Mammary epithelial cell (primary cell): ENCODE data around the gene ISCU.

ENCODE experiments used
- EZH2 ChIP-seq: IDR thresholded peaks from 2 replicates; pipeline ENCODE4 v1.6.1; 2012; ENCODE audit warnings: low read length, inconsistent platforms, borderline replicate concordance
- TF ChIP-seq, protein P1 (sequence below), 2 donors: IDR thresholded peaks in 1 of 2; conservative IDR thresholded peaks in 1 of 2; 2 replicates each; pipeline ENCODE4 v1.5.1; 2011 to 2012; ENCODE audit warnings: inconsistent platforms in 2 of 2, low read length in 2 of 2, mild to moderate bottlenecking in 2 of 2, control low read depth in 1 of 2, low read depth in 1 of 2; ENCODE audit not compliant: insufficient read depth in 1 of 2; ENCODE audit errors: extremely low read depth in 1 of 2

DNA sequence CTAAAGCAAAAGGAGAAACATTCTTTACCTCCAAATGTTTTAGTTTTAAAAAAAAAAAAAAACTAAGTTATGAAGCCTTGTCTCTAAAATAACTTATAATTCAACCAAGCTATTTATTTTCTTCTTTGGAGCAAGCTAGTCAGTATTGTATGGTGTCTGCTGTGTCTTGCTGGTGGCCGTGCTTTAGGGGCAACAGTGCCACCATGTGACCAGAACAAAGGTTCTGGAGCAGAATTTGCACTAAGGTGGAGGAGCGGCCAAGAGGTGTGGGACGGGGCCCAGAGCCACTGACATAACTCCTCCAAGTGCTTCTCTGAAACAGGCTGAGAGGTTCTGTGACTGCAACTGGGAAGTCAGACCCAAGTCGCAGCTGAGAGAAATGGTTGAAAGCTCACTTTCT lies 42.8 kb upstream of the ISCU start:
- TF ChIP-seq, protein P1, sequence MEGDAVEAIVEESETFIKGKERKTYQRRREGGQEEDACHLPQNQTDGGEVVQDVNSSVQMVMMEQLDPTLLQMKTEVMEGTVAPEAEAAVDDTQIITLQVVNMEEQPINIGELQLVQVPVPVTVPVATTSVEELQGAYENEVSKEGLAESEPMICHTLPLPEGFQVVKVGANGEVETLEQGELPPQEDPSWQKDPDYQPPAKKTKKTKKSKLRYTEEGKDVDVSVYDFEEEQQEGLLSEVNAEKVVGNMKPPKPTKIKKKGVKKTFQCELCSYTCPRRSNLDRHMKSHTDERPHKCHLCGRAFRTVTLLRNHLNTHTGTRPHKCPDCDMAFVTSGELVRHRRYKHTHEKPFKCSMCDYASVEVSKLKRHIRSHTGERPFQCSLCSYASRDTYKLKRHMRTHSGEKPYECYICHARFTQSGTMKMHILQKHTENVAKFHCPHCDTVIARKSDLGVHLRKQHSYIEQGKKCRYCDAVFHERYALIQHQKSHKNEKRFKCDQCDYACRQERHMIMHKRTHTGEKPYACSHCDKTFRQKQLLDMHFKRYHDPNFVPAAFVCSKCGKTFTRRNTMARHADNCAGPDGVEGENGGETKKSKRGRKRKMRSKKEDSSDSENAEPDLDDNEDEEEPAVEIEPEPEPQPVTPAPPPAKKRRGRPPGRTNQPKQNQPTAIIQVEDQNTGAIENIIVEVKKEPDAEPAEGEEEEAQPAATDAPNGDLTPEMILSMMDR (conservative IDR thresholded peaks at IDR 0.05 in 1 of 2, IDR thresholded peaks at IDR 0.05 in 1 of 2; ENCODE audit: extremely low read depth in 1 of 2, insufficient read depth in 1 of 2, low read depth in 1 of 2, low read length in 2 of 2): peak in 1 of 2 donors; percentile 25
- TF ChIP-seq EZH2: no peak
